ENCODE measurements around the gene SNN. TPM values are rescaled to one million over a fixed set of nuclear protein-coding genes. Genes with fewer than 3 reads are reported as not detected.
A peak's percentile ranks its signal among the peaks of the same experiment; 100 is the strongest.

Gene SNN
- total and polyA plus RNA-seq, 9 of the 15 experiments (the other 6 are each of a cell fraction or from before 2014, with no cell fraction given) = 0.07 to 2.9 (median 1.9) TPM

GRCh38 chr16:11706180-11706742 is 38.0 kb downstream of the SNN start (continued):
- TF ChIP-seq NKRF (IDR thresholded peaks at IDR 0.05; ENCODE audit: borderline replicate concordance) (no peak), ZBTB33 (CRISPR knock-in tag; IDR thresholded peaks at IDR 0.05) (peak; percentile 41; the same call in 1 of the 2 replicates), MLX (CRISPR knock-in tag; conservative IDR thresholded peaks at IDR 0.05) (no peak), TAL1 (IDR thresholded peaks at IDR 0.05) (peak; percentile 35; the same call in 1 of the 2 replicates), ZNF444 (CRISPR knock-in tag; IDR thresholded peaks at IDR 0.05) (no peak), E2F4 (CRISPR knock-in tag; IDR thresholded peaks at IDR 0.05; ENCODE audit: low read depth) (no peak), TEAD4 (IDR thresholded peaks at IDR 0.05; ENCODE audit: low read length) (peak; percentile 47; the same call in 1 of the 2 replicates), TEAD4 (CRISPR knock-in tag; IDR thresholded peaks at IDR 0.05; ENCODE audit: borderline replicate concordance) (no peak), SNIP1 (IDR thresholded peaks at IDR 0.05; ENCODE audit: low read depth) (no peak), CTCFL (IDR thresholded peaks at IDR 0.05; ENCODE audit: borderline replicate concordance, insufficient read depth, low read depth, low read length, poor library complexity, severe bottlenecking) (no peak), CHAMP1 (IDR thresholded peaks at IDR 0.05) (no peak), EP300 (IDR thresholded peaks at IDR 0.05; ENCODE audit: low read length) (no peak), POLR2B (IDR thresholded peaks at IDR 0.05; ENCODE audit: low read depth, partially characterized antibody) (no peak), POLR2AphosphoS5 (IDR thresholded peaks at IDR 0.05; ENCODE audit: control insufficient read depth, insufficient read depth, low read depth, low read length) (peak; percentile 40; the same call in 1 of the 2 replicates)

Data from K562 (cell line).